Smooth muscle cell (in vitro differentiated cells): Measurements from ENCODE around the gene HTR2C. TPM values are rescaled to one million over a fixed set of nuclear protein-coding genes. Genes with fewer than 3 reads are reported as not detected.
"Not testable (repeated sequence)": the region's sequence is repeated elsewhere in the genome, so short reads cannot be mapped to it uniquely, and the experiment has no call there.

Source experiments
- DNase-seq: peaks from one replicate; lab custom pipeline; 2025; ENCODE audit not compliant: unreplicated experiment; lab: John Stamatoyannopoulos, UW
- H2AFZ ChIP-seq: fragments of 200-600 bp; sonication (generic); 2 replicates; pipeline ENCODE4 v1.6.0; 2016; ENCODE audit warnings: antibody characterized with exemption, low read depth, mild to moderate bottlenecking
- H3F3A ChIP-seq: fragments of 200-600 bp; sonication (generic); 2 replicates; pipeline ENCODE4 v1.6.0; 2017; ENCODE audit warnings: antibody characterized with exemption, low read depth
- H3K27ac ChIP-seq: fragments of 200-600 bp; sonication (generic); 2 replicates; pipeline ENCODE4 v1.5.1; 2016; ENCODE audit warnings: low read depth, mild to moderate bottlenecking
- H3K27me3 ChIP-seq: fragments of 200-600 bp; sonication (generic); 2 replicates; pipeline ENCODE4 v1.6.1; 2016; ENCODE audit warnings: low read depth, mild to moderate bottlenecking
- H3K36me3 ChIP-seq: fragments of 200-600 bp; sonication (generic); 2 replicates; pipeline ENCODE4 v1.5.1; 2016; ENCODE audit warnings: low read depth
- H3K4me1 ChIP-seq: fragments of 200-600 bp; sonication (generic); 2 replicates; pipeline ENCODE4 v1.5.1; 2016; ENCODE audit warnings: low read depth
- H3K4me2 ChIP-seq: fragments of 200-600 bp; sonication (generic); 2 replicates; pipeline ENCODE4 v1.6.0; 2016; ENCODE audit warnings: mild to moderate bottlenecking
- H3K4me3 ChIP-seq: fragments of 200-600 bp; sonication (generic); 2 replicates; pipeline ENCODE4 v1.5.1; 2016; ENCODE audit warnings: mild to moderate bottlenecking
- H3K79me2 ChIP-seq: fragments of 200-600 bp; sonication (generic); 2 replicates; pipeline ENCODE4 v1.6.0; 2016; ENCODE audit warnings: low read depth, mild to moderate bottlenecking
- H3K9ac ChIP-seq: fragments of 200-600 bp; sonication (generic); 2 replicates; pipeline ENCODE4 v1.6.0; 2016; ENCODE audit warnings: low read depth
- H3K9me3 ChIP-seq: fragments of 200-600 bp; sonication (generic); replicated peaks from 2 replicates; pipeline ENCODE4 v1.5.1; 2016; ENCODE audit warnings: low read depth
- H4K20me1 ChIP-seq: fragments of 200-600 bp; sonication (generic); 2 replicates; pipeline ENCODE4 v1.6.0; 2016; ENCODE audit warnings: low read depth
- CTCF ChIP-seq: fragments of 200-600 bp; sonication (generic); IDR thresholded peaks from 2 replicates; pipeline ENCODE4 v1.5.1; 2017; ENCODE audit warnings: borderline replicate concordance, mild to moderate bottlenecking, antibody characterized with exemption; ENCODE audit not compliant: insufficient read depth, poor library complexity, severe bottlenecking
- WGBS: methylation state at CpG from one replicate; pipeline ENCODE4 v1.1.7; 2016; ENCODE audit warnings: low lambda C conversion rate; 5-methylcytosine and 5-hydroxymethylcytosine counted together
- polyA plus RNA-seq: library from polyadenylated mRNA; unstranded; fragments of >200 nt; fragmentation: Nextera tagmentation; extraction: Ambion mirVana; gene quantifications from 2 replicates; pipeline ENCODE4 v1.2.1, GENCODE V29; 2016
- total RNA-seq: library from RNA; depleted of rRNA; stranded (reverse); fragments of >200 nt; gene quantifications from 2 replicates; pipeline ENCODE4 v1.2.3, GENCODE V29; 2014

Gene HTR2C
- total and polyA plus RNA-seq, 2 experiments from 2014 or later = 0.09 to 0.19 TPM

GRCh38 chrX:114635986-114636385, 52.1 kb downstream of the HTR2C start:
- no peaks in the 10 kb centered on the region for H3K79me2 ChIP-seq
- no peak overlapping the region for H3K9ac ChIP-seq
- no peak for DNase-seq
- H3K27me3 ChIP-seq = no peaks in the 10 kb centered on the region
- no peak overlapping the region for H3K4me2 ChIP-seq
- no peaks in the 10 kb centered on the region for H3F3A ChIP-seq
- WGBS = 55% methylated on average over 1 of the region's 1 CpG
- no peaks in the 10 kb centered on the region for H3K36me3 ChIP-seq
- TF ChIP-seq CTCF = no peak
- H3K27ac ChIP-seq = no peak overlapping the region
- H4K20me1 ChIP-seq = no peaks in the 10 kb centered on the region
- no peaks in the 10 kb centered on the region for H3K9me3 ChIP-seq
- H3K4me1 ChIP-seq = peaks cover 10% of the 10 kb centered on the region
- H3K4me3 ChIP-seq = no peak overlapping the region
- no peak overlapping the region for H2AFZ ChIP-seq

DNA sequence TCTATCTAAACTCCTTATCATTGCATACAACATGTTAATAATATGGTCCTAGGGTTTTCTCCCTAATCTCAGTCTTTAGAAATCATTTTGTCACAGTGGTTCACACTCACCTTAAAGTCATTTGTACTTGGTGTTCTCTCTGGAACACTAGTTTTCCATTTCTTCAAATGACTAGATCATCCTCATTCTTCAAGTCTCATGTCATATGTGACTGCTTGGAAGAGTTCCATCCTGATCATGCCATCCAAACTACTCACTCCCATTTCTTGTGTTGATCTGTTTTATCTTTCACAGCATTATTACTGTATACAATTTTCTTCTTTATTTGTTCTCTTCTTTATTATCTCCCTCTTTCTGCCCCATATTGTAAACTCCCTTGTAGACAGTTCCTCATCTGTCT, 66.5 kb downstream of the HTR2C start:
- Histone ChIP-seq H2AFZ (no peak overlapping the region), H3K9me3 (no peaks in the 10 kb centered on the region), H3K27me3 (no peaks in the 10 kb centered on the region), H3K4me1 (no peaks in the 10 kb centered on the region), H4K20me1 (no peaks in the 10 kb centered on the region), H3K79me2 (no peaks in the 10 kb centered on the region), H3K4me2 (no peak overlapping the region), H3K9ac (no peak overlapping the region), H3K4me3 (no peak overlapping the region), H3F3A (no peaks in the 10 kb centered on the region), H3K36me3 (no peaks in the 10 kb centered on the region), H3K27ac (no peak overlapping the region)
- no peak for DNase-seq
- TF ChIP-seq CTCF = no peak

- Histone ChIP-seq H3K36me3 (no peaks in the 10 kb centered on the region), H3K9ac (no peak overlapping the region), H4K20me1 (no peaks in the 10 kb centered on the region), H3K4me1 (no peaks in the 10 kb centered on the region), H3K79me2 (no peaks in the 10 kb centered on the region), H3F3A (no peaks in the 10 kb centered on the region), H3K27me3 (no peaks in the 10 kb centered on the region), H3K27ac (no peak overlapping the region), H3K4me3 (no peak overlapping the region), H2AFZ (no peak overlapping the region), H3K9me3 (no peaks in the 10 kb centered on the region), H3K4me2 (no peak overlapping the region)
- 83% methylated on average over 2 of the region's 2 CpGs for WGBS
- TF ChIP-seq CTCF = no peak
- DNase-seq = no peak
These were observed 91.5 kb downstream of the HTR2C start for GRCh38 chrX:114675365-114675764.

DNA sequence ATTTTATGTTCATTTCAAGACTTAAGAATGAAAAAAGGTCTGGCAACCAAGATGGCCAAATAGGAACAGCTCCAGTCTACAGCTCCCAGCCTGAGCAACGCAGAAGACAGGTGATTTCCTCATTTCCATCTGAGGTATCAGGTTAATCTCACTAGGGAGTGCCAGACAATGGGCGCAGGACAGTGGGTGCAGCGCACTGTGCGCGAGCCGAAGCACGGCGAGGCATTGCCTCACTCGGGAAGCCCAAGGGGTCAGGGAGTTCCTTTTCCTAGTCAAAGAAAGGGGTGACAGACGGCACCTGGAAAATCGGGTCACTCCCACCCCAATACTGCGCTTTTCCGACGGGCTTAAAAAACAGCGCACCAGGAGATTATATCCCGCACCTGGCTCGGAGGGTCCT, 116.6 kb downstream of the HTR2C start:
- DNase-seq, H4K20me1 ChIP-seq, H3K27me3 ChIP-seq, H3K4me3 ChIP-seq, H3K9me3 ChIP-seq, H3K36me3 ChIP-seq, H3K27ac ChIP-seq, H3K4me1 ChIP-seq, H3K79me2 ChIP-seq, H3F3A ChIP-seq, H3K4me2 ChIP-seq, H2AFZ ChIP-seq, H3K9ac ChIP-seq: not testable (repeated sequence)
- WGBS = 85% methylated on average over 17 of the region's 17 CpGs
